Liver (tissue), 9 donors: ENCODE measurements around the gene HK2. TPM values are rescaled to one million over a fixed set of nuclear protein-coding genes. Genes with fewer than 3 reads are reported as not detected.

Experiments used
- DNase-seq: peaks from one replicate; pipeline ENCODE4 v3.0.0-alpha.2; 2017; ENCODE audit warnings: low spot score
- H3K27ac ChIP-seq, 2 donors: one replicate each; pipeline ENCODE4 v1.7.0; 2013; ENCODE audit warnings: inconsistent platforms in 2 of 2, low read length in 2 of 2, control low read depth in 1 of 2, low read depth in 1 of 2, mild to moderate bottlenecking in 1 of 2
- H3K27me3 ChIP-seq, 4 donors: one replicate each; pipeline versions ENCODE4 v1.6.1 to v1.7.0; 2013; ENCODE audit warnings: low read length in 3 of 4, inconsistent platforms in 1 of 4, mild to moderate bottlenecking in 1 of 4, moderate library complexity in 1 of 4; ENCODE audit not compliant: control insufficient read depth in 4 of 4, insufficient read depth in 4 of 4
- H3K36me3 ChIP-seq, 4 donors: one replicate each; pipeline versions ENCODE4 v1.6.1 to v1.7.0; 2013; ENCODE audit warnings: low read length in 3 of 4, mild to moderate bottlenecking in 3 of 4, low read depth in 1 of 4, moderate library complexity in 1 of 4; ENCODE audit not compliant: control insufficient read depth in 4 of 4, insufficient read depth in 3 of 4
- H3K4me1 ChIP-seq, 4 donors: one replicate each; pipeline versions ENCODE4 v1.6.1 to v1.7.0; 2013; ENCODE audit warnings: low read length in 3 of 4, mild to moderate bottlenecking in 3 of 4, moderate library complexity in 1 of 4; ENCODE audit not compliant: control insufficient read depth in 4 of 4, insufficient read depth in 4 of 4
- H3K4me3 ChIP-seq, 3 donors: one replicate each; pipeline versions ENCODE4 v1.6.1 to v1.7.0; 2013; ENCODE audit warnings: low read length in 3 of 3, control low read depth in 1 of 3, low read depth in 1 of 3, mild to moderate bottlenecking in 1 of 3
- H3K9ac ChIP-seq, 2 donors: one replicate each; pipeline ENCODE4 v1.7.0; 2013; ENCODE audit warnings: low read length in 2 of 2, mild to moderate bottlenecking in 2 of 2, moderate library complexity in 2 of 2, control low read depth in 1 of 2, low read depth in 1 of 2
- H3K9me3 ChIP-seq, 4 donors: one replicate each; pipeline versions ENCODE4 v1.6.1 to v1.7.0; 2013; ENCODE audit warnings: low read length in 3 of 4; ENCODE audit not compliant: control insufficient read depth in 4 of 4
- CTCF ChIP-seq: fragments of 150-350 bp; IDR thresholded peaks from 2 replicates; pipeline ENCODE4 v1.5.1; 2017; ENCODE audit warnings: improper control_type of control experiment, low read depth, low read length; ENCODE audit not compliant: missing input control
- EGR1 ChIP-seq, 2 donors: IDR thresholded peaks; 2 replicates each; pipeline ENCODE4 v1.6.1; 2016 to 2018; ENCODE audit warnings: antibody characterized with exemption in 2 of 2, low read depth in 2 of 2
- FOXA1 ChIP-seq: IDR thresholded peaks from 2 replicates; pipeline ENCODE4 v1.6.1; 2016; ENCODE audit warnings: antibody characterized with exemption
- FOXA2 ChIP-seq: IDR thresholded peaks from 2 replicates; pipeline ENCODE4 v1.6.1; 2016; ENCODE audit warnings: antibody characterized with exemption
- GABPA ChIP-seq, 2 donors: IDR thresholded peaks in 1 of 2; conservative IDR thresholded peaks in 1 of 2; 2 replicates each; pipeline ENCODE4 v1.6.1; 2016; ENCODE audit warnings: antibody characterized with exemption in 2 of 2, mild to moderate bottlenecking in 1 of 2, moderate library complexity in 1 of 2
- HNF4G ChIP-seq: IDR thresholded peaks from 2 replicates; pipeline ENCODE4 v1.6.1; 2016; ENCODE audit warnings: antibody characterized with exemption
- JUND ChIP-seq, 2 donors: IDR thresholded peaks; 2 replicates each; pipeline ENCODE4 v1.6.1; 2016; ENCODE audit warnings: antibody characterized with exemption in 2 of 2
- MAX ChIP-seq: IDR thresholded peaks from 2 replicates; pipeline ENCODE4 v1.6.1; 2016; ENCODE audit warnings: antibody characterized with exemption
- NR2F2 ChIP-seq: IDR thresholded peaks from 2 replicates; pipeline ENCODE4 v1.6.1; 2016; ENCODE audit warnings: antibody characterized with exemption
- RAD21 ChIP-seq, 2 donors: IDR thresholded peaks; 2 replicates each; pipeline ENCODE4 v1.6.1; 2016; ENCODE audit warnings: antibody characterized with exemption in 2 of 2, mild to moderate bottlenecking in 2 of 2
- REST ChIP-seq: IDR thresholded peaks from 2 replicates; pipeline ENCODE4 v1.6.1; 2016; ENCODE audit warnings: antibody characterized with exemption, mild to moderate bottlenecking
- SP1 ChIP-seq: IDR thresholded peaks from 2 replicates; pipeline ENCODE4 v1.6.1; 2018; ENCODE audit warnings: antibody characterized with exemption, mild to moderate bottlenecking
- TAF1 ChIP-seq: conservative IDR thresholded peaks from 2 replicates; pipeline ENCODE4 v1.6.1; 2016; ENCODE audit warnings: antibody characterized with exemption, mild to moderate bottlenecking
- YY1 ChIP-seq: IDR thresholded peaks from 2 replicates; pipeline ENCODE4 v1.6.1; 2016; ENCODE audit warnings: antibody characterized with exemption, mild to moderate bottlenecking
- ZBTB33 ChIP-seq: IDR thresholded peaks from 2 replicates; pipeline ENCODE4 v1.6.1; 2016; ENCODE audit warnings: antibody characterized with exemption
- WGBS: extraction: QIAGEN DNeasy Blood & Tissue Kit; methylation state at CpG from one replicate; pipeline ENCODE4 v1.1.7; 2013; 5-methylcytosine and 5-hydroxymethylcytosine counted together
- polyA plus RNA-seq, 2 donors: library from polyadenylated mRNA; stranded (reverse) in 1 of 2; unstranded in 1 of 2; fragments of 200-250 nt in 1 of 2; fragments of >200 nt in 1 of 2; fragmentation: Nextera tagmentation in 1 of 2; extraction: Ambion mirVana in 1 of 2; gene quantifications; one replicate each; pipeline versions ENCODE4 v1.2.1 to v1.2.3, GENCODE V29; 2013 to 2015
- total RNA-seq, 2 donors: library from RNA; depleted of rRNA; stranded (reverse); fragments of >200 nt; gene quantifications; one replicate each; pipeline ENCODE4 v1.2.3, GENCODE V29; 2014
- donor health status: healthy.
- donor health status: healthy.
- donor health status: healthy.
- donor health status: healthy.
- donor health status: healthy.

HK2 gene
- total and polyA plus RNA-seq, 4 donors, result 0.21 to 3.5 (median 1.0) TPM

GRCh38 chr2:74877376-74877775 is 43.4 kb downstream of the HK2 start:
- TF ChIP-seq YY1 (no peak), HNF4G (no peak), MAX (no peak), FOXA2 (no peak), NR2F2 (no peak), TAF1 (no peak), JUND (IDR thresholded peaks at IDR 0.05) (no peak)
- H3K27me3 ChIP-seq, result no peaks in the 10 kb centered on the region
- no peaks in the 10 kb centered on the region for H3K4me1 ChIP-seq
- H3K36me3 ChIP-seq, result no peaks in the 10 kb centered on the region
- no peak overlapping the region for H3K9ac ChIP-seq
- H3K27ac ChIP-seq, result no peak overlapping the region
- WGBS, result 90% methylated on average over 6 of the region's 6 CpGs
- DNase-seq, result no peak
- H3K4me3 ChIP-seq, result no peak overlapping the region
- H3K9me3 ChIP-seq, result no peaks in the 10 kb centered on the region

GRCh38 chr2:74877781-74878433 is 44.0 kb downstream of the HK2 start:
- TF ChIP-seq TAF1 (no peak), NR2F2 (no peak), CTCF (no peak), HNF4G (no peak), RAD21 (IDR thresholded peaks at IDR 0.05) (no peak), REST (no peak), ZBTB33 (no peak), GABPA (IDR thresholded peaks at IDR 0.05 in 1 of 2, conservative IDR thresholded peaks at IDR 0.05 in 1 of 2) (no peak), EGR1 (IDR thresholded peaks at IDR 0.05; ENCODE audit: low read depth in 2 of 2) (no peak), FOXA1 (no peak), YY1 (no peak), SP1 (no peak)
- H3K4me1 ChIP-seq, result no peaks in the 10 kb centered on the region
- no peak overlapping the region for H3K27ac ChIP-seq
- no peaks in the 10 kb centered on the region for H3K36me3 ChIP-seq
- WGBS, result 82% methylated on average over 4 of the region's 4 CpGs
- DNase-seq, result no peak
- no peak overlapping the region for H3K4me3 ChIP-seq
- H3K9me3 ChIP-seq, result no peaks in the 10 kb centered on the region
- no peak overlapping the region for H3K9ac ChIP-seq
- H3K27me3 ChIP-seq, result no peaks in the 10 kb centered on the region
